Mesenchymal stem cell (in vitro differentiated cells and primary cell): ENCODE data around the gene RGL3. TPM values are rescaled to one million over a fixed set of nuclear protein-coding genes. Genes with fewer than 3 reads are reported as not detected.
"Not testable (repeated sequence)": the region's sequence is repeated elsewhere in the genome, so short reads cannot be mapped to it uniquely, and the experiment has no call there.

Experiments used
- DNase-seq: peaks from one replicate; pipeline ENCODE4 v3.0.0-alpha.2; 2013
- H2AFZ ChIP-seq: one replicate; pipeline ENCODE4 v1.6.1; 2013; ENCODE audit warnings: low read depth, mild to moderate bottlenecking, control low read depth, inconsistent platforms, low read length, moderate library complexity
- H2AK5ac ChIP-seq: 2 replicates; pipeline ENCODE4 v1.6.1; 2013; ENCODE audit warnings: low read length, moderate library complexity, mild to moderate bottlenecking, inconsistent platforms; ENCODE audit not compliant: severe bottlenecking
- H2BK120ac ChIP-seq: one replicate; pipeline ENCODE4 v1.6.1; 2013; ENCODE audit warnings: low read depth, mild to moderate bottlenecking, inconsistent platforms, low read length, moderate library complexity
- H2BK12ac ChIP-seq, 2 experiments: one replicate each; pipeline ENCODE4 v1.6.1; 2013; ENCODE audit warnings: inconsistent platforms in 2 of 2, low read length in 2 of 2, mild to moderate bottlenecking in 2 of 2, moderate library complexity in 2 of 2, control low read depth in 1 of 2
- H2BK15ac ChIP-seq: one replicate; pipeline ENCODE4 v1.6.1; 2013; ENCODE audit warnings: mild to moderate bottlenecking, low read depth, inconsistent platforms; ENCODE audit not compliant: poor library complexity, severe bottlenecking
- H2BK5ac ChIP-seq: 2 replicates; pipeline ENCODE4 v1.6.1; 2013; ENCODE audit warnings: low read depth, mild to moderate bottlenecking, low read length, control low read depth, inconsistent platforms; ENCODE audit not compliant: poor library complexity, severe bottlenecking
- H3K14ac ChIP-seq, 2 experiments: one replicate each; pipeline ENCODE4 v1.6.1; 2013; ENCODE audit warnings: inconsistent platforms in 2 of 2, low read length in 2 of 2, control low read depth in 1 of 2, mild to moderate bottlenecking in 1 of 2, moderate library complexity in 1 of 2
- H3K18ac ChIP-seq, 2 experiments: one replicate each; pipeline ENCODE4 v1.6.1; 2013; ENCODE audit warnings: inconsistent platforms in 2 of 2, low read length in 2 of 2, control low read depth in 1 of 2, low read depth in 1 of 2, mild to moderate bottlenecking in 1 of 2
- H3K23ac ChIP-seq, 2 experiments: one replicate each; pipeline ENCODE4 v1.6.1; 2013; ENCODE audit warnings: inconsistent platforms in 2 of 2, low read length in 2 of 2, mild to moderate bottlenecking in 2 of 2, moderate library complexity in 2 of 2, control low read depth in 1 of 2
- H3K27ac ChIP-seq: 2 replicates; pipeline ENCODE4 v1.5.1; 2013; ENCODE audit warnings: mild to moderate bottlenecking, moderate library complexity, low read length, control low read depth, inconsistent platforms; ENCODE audit not compliant: poor library complexity, severe bottlenecking
- H3K27me3 ChIP-seq, 2 experiments: 2 replicates each; pipeline versions ENCODE4 v1.6.1 to v1.7.0; 2013; ENCODE audit warnings: low read length in 2 of 2, mild to moderate bottlenecking in 2 of 2, moderate library complexity in 2 of 2, control low read depth in 1 of 2, inconsistent platforms in 1 of 2; ENCODE audit not compliant: control insufficient read depth in 1 of 2, insufficient read depth in 1 of 2
- H3K36me3 ChIP-seq, 2 experiments: 2 replicates each; pipeline versions ENCODE4 v1.6.1 to v1.7.0; 2013; ENCODE audit warnings: low read length in 2 of 2, control low read depth in 1 of 2, inconsistent platforms in 1 of 2, low read depth in 1 of 2, mild to moderate bottlenecking in 1 of 2; ENCODE audit not compliant: insufficient read depth in 2 of 2, control insufficient read depth in 1 of 2
- H3K4ac ChIP-seq, 2 experiments: one replicate each; pipeline ENCODE4 v1.6.1; 2013; ENCODE audit warnings: inconsistent platforms in 2 of 2, low read length in 2 of 2, mild to moderate bottlenecking in 2 of 2, moderate library complexity in 2 of 2, control low read depth in 1 of 2, low read depth in 1 of 2
- H3K4me1 ChIP-seq: 2 replicates; pipeline ENCODE4 v1.6.1; 2013; ENCODE audit warnings: low read depth, low read length, control low read depth; ENCODE audit not compliant: control insufficient read depth, insufficient read depth
- H3K4me2 ChIP-seq: 2 replicates; pipeline ENCODE4 v1.6.1; 2013; ENCODE audit warnings: low read length, mild to moderate bottlenecking, inconsistent platforms; ENCODE audit not compliant: poor library complexity, severe bottlenecking
- H3K4me3 ChIP-seq, 2 experiments: 2 replicates each; pipeline versions ENCODE4 v1.5.1 to v1.7.0; 2013; ENCODE audit warnings: low read length in 2 of 2, mild to moderate bottlenecking in 2 of 2, control low read depth in 1 of 2, low read depth in 1 of 2; ENCODE audit not compliant: insufficient read depth in 1 of 2
- H3K79me1 ChIP-seq: replicated peaks from 2 replicates; pipeline ENCODE4 v1.6.1; 2013; ENCODE audit warnings: mild to moderate bottlenecking, control low read depth, low read length, inconsistent platforms; ENCODE audit not compliant: poor library complexity, severe bottlenecking
- H3K9ac ChIP-seq: 2 replicates; pipeline ENCODE4 v1.7.0; 2013; ENCODE audit warnings: mild to moderate bottlenecking, low read length, moderate library complexity
- H3K9me3 ChIP-seq: 2 replicates; pipeline ENCODE4 v1.7.0; 2013; ENCODE audit warnings: mild to moderate bottlenecking, low read length; ENCODE audit not compliant: control insufficient read depth
- H4K8ac ChIP-seq: one replicate; pipeline ENCODE4 v1.6.1; 2013; ENCODE audit warnings: inconsistent platforms, mild to moderate bottlenecking, low read length, moderate library complexity
- H4K91ac ChIP-seq: one replicate; pipeline ENCODE4 v1.6.1; 2013; ENCODE audit warnings: mild to moderate bottlenecking, low read length, inconsistent platforms
- WGBS: methylation state at CpG from one replicate; pipeline ENCODE4 v1.1.7; 2013; ENCODE audit warnings: mixed read lengths; 5-methylcytosine and 5-hydroxymethylcytosine counted together
- polyA plus RNA-seq, 2 experiments: library from polyadenylated mRNA; stranded (reverse); fragments of 200-250 nt; gene quantifications; one replicate each; pipeline ENCODE4 v1.2.3, GENCODE V29; 2013

The RGL3 gene
- 3.4 TPM for polyA plus RNA-seq (2013, experiment 1 of 2)
- 2.5 TPM for polyA plus RNA-seq (2013, experiment 2 of 2)

GRCh38 chr19:11418549-11419506 is at the start of gene RGL3:
Gene RGL3, minus strand, starts transcription at chr19:11419314. Its CDS starts 36 bp downstream, at chr19:11419278.
- Histone ChIP-seq H3K27me3 (peaks cover 66 to 82% of the 10 kb centered on the region in 2 experiments), H3K79me1 (no peaks in the 10 kb centered on the region), H3K18ac (peak within 1 kb of the TSS in 1 of 2 experiments; percentile 75), H3K36me3 (peaks cover 0 to 2% of the 10 kb centered on the region in 2 experiments), H2AK5ac (no peak within 1 kb of the TSS), H3K4ac (no peak within 1 kb of the TSS), H3K14ac (no peak within 1 kb of the TSS), H3K4me2 (peak within 1 kb of the TSS; percentile 40), H4K91ac (no peak within 1 kb of the TSS), H2BK5ac (no peak within 1 kb of the TSS), H3K9ac (no peak within 1 kb of the TSS), H2BK120ac (no peak within 1 kb of the TSS), H3K27ac (no peak within 1 kb of the TSS), H3K4me3 (no peak within 1 kb of the TSS), H2BK12ac (peak within 1 kb of the TSS in 1 of 2 experiments; percentile 27), H4K8ac (peak within 1 kb of the TSS; percentile 38), H2AFZ (no peak within 1 kb of the TSS), H3K23ac (no peak within 1 kb of the TSS), H3K9me3 (no peaks in the 10 kb centered on the region), H2BK15ac (peak within 1 kb of the TSS; percentile 77), H3K4me1 (peaks cover 34% of the 10 kb centered on the region)
- DNase-seq, result no peak
- 4% methylated on average over 59 of the region's 72 CpGs for WGBS

DNA sequence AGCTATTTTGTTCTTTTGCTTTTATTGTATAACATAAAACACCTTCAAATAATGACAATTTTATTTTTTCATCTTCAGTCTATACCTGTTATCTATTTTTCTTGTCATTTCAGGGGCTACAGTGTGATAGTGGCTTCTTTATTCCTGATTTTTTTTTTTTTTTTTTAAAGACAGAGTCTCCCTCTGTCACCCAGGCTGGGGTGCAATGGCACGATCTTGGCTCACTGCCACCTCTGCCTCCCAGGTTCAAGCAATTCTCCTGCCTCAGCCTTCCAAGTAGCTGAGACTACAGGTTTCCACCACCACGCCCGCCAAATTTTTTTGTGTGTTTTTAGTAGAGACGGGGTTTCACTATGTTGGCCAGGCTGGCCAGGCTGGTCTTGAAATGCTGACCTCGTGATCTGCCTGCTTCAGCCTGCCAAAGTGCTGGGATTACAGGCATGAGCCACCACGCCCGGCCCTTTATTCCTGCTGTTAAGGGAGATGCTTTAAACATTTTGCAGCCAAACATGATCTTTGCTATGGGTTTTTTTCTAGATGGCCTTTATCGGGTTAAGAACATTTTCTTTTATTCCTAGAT is 49.2 kb upstream of the RGL3 start:
- H2BK120ac ChIP-seq, H2AK5ac ChIP-seq, H2AFZ ChIP-seq, H3K36me3 ChIP-seq, H2BK5ac ChIP-seq, H2BK12ac ChIP-seq, H3K27me3 ChIP-seq, H3K79me1 ChIP-seq, H4K8ac ChIP-seq, H3K4me1 ChIP-seq, H3K9me3 ChIP-seq, H3K23ac ChIP-seq, H3K9ac ChIP-seq, H2BK15ac ChIP-seq, H3K4me2 ChIP-seq, H3K18ac ChIP-seq, H4K91ac ChIP-seq, H3K4me3 ChIP-seq, DNase-seq, H3K14ac ChIP-seq, H3K4ac ChIP-seq, H3K27ac ChIP-seq: not testable (repeated sequence)
- WGBS, result 82% methylated on average over 7 of the region's 8 CpGs

- no peak overlapping the region for H2BK5ac ChIP-seq
These were observed 46.5 kb upstream of the RGL3 start for GRCh38 chr19:11465600-11465999.

More at GRCh38 chr19:11465600-11465999, 46.5 kb upstream of the RGL3 start:
- Histone ChIP-seq H3K18ac (no peak overlapping the region), H3K4ac (no peak overlapping the region), H4K8ac (no peak overlapping the region), H3K4me3 (no peak overlapping the region), H2BK15ac (peak overlapping the region; percentile 48), H2BK120ac (no peak overlapping the region), H3K4me2 (no peak overlapping the region), H3K27ac (no peak overlapping the region), H2AK5ac (no peak overlapping the region), H3K27me3 (peaks cover 0 to 8% of the 10 kb centered on the region in 2 experiments), H3K36me3 (no peaks in the 10 kb centered on the region), H2AFZ (no peak overlapping the region), H3K14ac (no peak overlapping the region), H2BK12ac (no peak overlapping the region), H3K9ac (no peak overlapping the region), H3K9me3 (no peaks in the 10 kb centered on the region), H3K23ac (no peak overlapping the region), H3K4me1 (no peaks in the 10 kb centered on the region), H3K79me1 (no peaks in the 10 kb centered on the region), H4K91ac (no peak overlapping the region)
- 54% methylated on average over 7 of the region's 8 CpGs for WGBS
- DNase-seq, result no peak
